Naive thymus-derived CD4-positive, alpha-beta T cell (primary cell): ENCODE results near the gene ITSN1. TPM values are rescaled to one million over a fixed set of nuclear protein-coding genes. Genes with fewer than 3 reads are reported as not detected.
A peak's percentile ranks its signal among the peaks of the same experiment; 100 is the strongest.
"Not testable (repeated sequence)": the region's sequence is repeated elsewhere in the genome, so short reads cannot be mapped to it uniquely, and the experiment has no call there.

Experiments used
- ATAC-seq: fragments of 150-1000 bp; cut with Tn5 transposase; 2 replicates; pipeline ENCODE4 v1.10.0; 2021; ENCODE audit warnings: mild to moderate bottlenecking, moderate library complexity
- CTCF ChIA-PET: fragments of 350-600 bp; sonication (Branson Sonifier 250); formaldehyde crosslinking; loops from one replicate; lab custom pipeline; 2021; ENCODE audit warnings: antibody characterized with exemption; lab: Charles Lee
- POLR2A ChIA-PET: fragments of 350-600 bp; sonication (Branson Sonifier 250); formaldehyde crosslinking; loops from one replicate; lab custom pipeline; 2021; ENCODE audit warnings: antibody characterized with exemption, inconsistent platforms; lab: Charles Lee
- DNase-seq, 9 donors: peaks; one replicate each; pipeline versions ENCODE4 v3.0.0 to v3.0.0-alpha.2; 2020 to 2022; ENCODE audit warnings: mixed read lengths in 1 of 9
- H3K27ac ChIP-seq: one replicate; pipeline ENCODE4 v1.7.0; 2013; ENCODE audit warnings: mild to moderate bottlenecking, low read depth, low read length, moderate library complexity
- H3K27me3 ChIP-seq, 2 donors: one replicate each; pipeline ENCODE4 v1.7.0; 2013; ENCODE audit warnings: low read length in 2 of 2, mild to moderate bottlenecking in 2 of 2, moderate library complexity in 2 of 2; ENCODE audit not compliant: control insufficient read depth in 2 of 2, insufficient read depth in 2 of 2
- H3K36me3 ChIP-seq, 3 experiments: 1 replicate in 2 of 3; 2 replicates in 1 of 3; pipeline ENCODE4 v1.7.0; 2013; ENCODE audit warnings: low read length in 3 of 3, mild to moderate bottlenecking in 3 of 3, moderate library complexity in 1 of 3; ENCODE audit not compliant: insufficient read depth in 3 of 3, control insufficient read depth in 2 of 3
- H3K4me1 ChIP-seq, 2 donors: one replicate each; pipeline ENCODE4 v1.7.0; 2013; ENCODE audit warnings: low read length in 2 of 2, mild to moderate bottlenecking in 2 of 2, moderate library complexity in 1 of 2; ENCODE audit not compliant: control insufficient read depth in 2 of 2, insufficient read depth in 2 of 2
- H3K4me3 ChIP-seq: 2 replicates; pipeline ENCODE4 v1.7.0; 2013; ENCODE audit warnings: mild to moderate bottlenecking, low read length
- H3K9me3 ChIP-seq, 3 experiments: 1 replicate in 2 of 3; 2 replicates in 1 of 3; pipeline ENCODE4 v1.7.0; 2013; ENCODE audit warnings: low read length in 3 of 3; ENCODE audit not compliant: control insufficient read depth in 2 of 3
- H3K27ac Mint-ChIP-seq, 9 donors: one replicate each; pipeline ENCODE4 v1.8.0; 2020 to 2022; ENCODE audit warnings: mixed read lengths in 9 of 9, mild to moderate bottlenecking in 8 of 9, moderate library complexity in 5 of 9, inconsistent platforms in 2 of 9
- H3K27me3 Mint-ChIP-seq, 5 donors: one replicate each; pipeline ENCODE4 v1.8.0; 2021 to 2022; ENCODE audit warnings: mixed read lengths in 5 of 5, mild to moderate bottlenecking in 1 of 5
- H3K36me3 Mint-ChIP-seq, 5 donors: one replicate each; pipeline ENCODE4 v1.8.0; 2020 to 2022; ENCODE audit warnings: mixed read lengths in 5 of 5, mild to moderate bottlenecking in 3 of 5, inconsistent platforms in 1 of 5
- H3K4me1 Mint-ChIP-seq, 7 donors: one replicate each; pipeline ENCODE4 v1.8.0; 2020 to 2022; ENCODE audit warnings: mixed read lengths in 7 of 7, mild to moderate bottlenecking in 3 of 7, inconsistent platforms in 1 of 7
- H3K4me3 Mint-ChIP-seq, 10 donors: one replicate each; pipeline ENCODE4 v1.8.0; 2020 to 2022; ENCODE audit warnings: mild to moderate bottlenecking in 10 of 10, mixed read lengths in 10 of 10, moderate library complexity in 6 of 10, inconsistent platforms in 2 of 10
- H3K9me3 Mint-ChIP-seq, 11 donors: one replicate each; pipeline ENCODE4 v1.8.0; 2020 to 2022; ENCODE audit warnings: mixed read lengths in 11 of 11, mild to moderate bottlenecking in 4 of 11, inconsistent platforms in 1 of 11, moderate library complexity in 1 of 11
- intact Hi-C, 2 donors: fragments of 100-400 bp; cut with micrococcal nuclease; formaldehyde crosslinking; loops; one replicate each; pipeline ENCODE4 v1.15.1; 2023
- polyA plus RNA-seq, 2 donors: library from polyadenylated mRNA; unstranded; fragments of 300-500 nt; fragmentation: Illumina TruSeq; gene quantifications; one replicate each; pipeline ENCODE4 v1.2.3, GENCODE V29; 2021
- total RNA-seq, 6 experiments: library from RNA in 5 of 6; stranded (reverse) in 5 of 6; gene quantifications; 1 replicate in 5 of 6; 2 replicates in 1 of 6; pipeline ENCODE4 v1.2.3 and lab custom pipeline; 2021 to 2026

ITSN1 gene
- total and polyA plus RNA-seq, 7 experiments from 2014 or later: 1.2 to 8.6 (median 3.2) TPM

- ChIA-PET POLR2A (no interaction called here), CTCF (no interaction called here)
- H3K27ac Mint-ChIP-seq: peak overlapping the region in 1 of 9 donors; percentile 17
- no peak overlapping the region for H3K27ac ChIP-seq
- no peaks in the 10 kb centered on the region for H3K9me3 Mint-ChIP-seq
- ATAC-seq (no peak), DNase-seq (no peak)
- no peaks in the 10 kb centered on the region for H3K9me3 ChIP-seq
- no peak overlapping the region for H3K4me3 Mint-ChIP-seq
- H3K27me3 ChIP-seq: no peaks in the 10 kb centered on the region
- no peak overlapping the region for H3K4me3 ChIP-seq
- peaks cover 0 to 31% (median 16%) of the 10 kb centered on the region in 5 donors for H3K36me3 Mint-ChIP-seq
- intact Hi-C loops: no loop called here
- H3K36me3 ChIP-seq: peaks cover 0 to 27% (median 6%) of the 10 kb centered on the region in 3 experiments
- H3K4me1 ChIP-seq: no peaks in the 10 kb centered on the region
- no peaks in the 10 kb centered on the region for H3K27me3 Mint-ChIP-seq
- peaks cover 0 to 5% (median 0%) of the 10 kb centered on the region in 7 donors for H3K4me1 Mint-ChIP-seq
These were observed 22.6 kb upstream of the ITSN1 start for GRCh38 chr21:33619726-33620125.

GRCh38 chr21:33622253-33622652, 20.0 kb upstream of the ITSN1 start:
- no peaks in the 10 kb centered on the region for H3K9me3 ChIP-seq
- H3K27me3 ChIP-seq: no peaks in the 10 kb centered on the region
- intact Hi-C loops: no loop called here
- no peaks in the 10 kb centered on the region for H3K4me1 ChIP-seq
- H3K36me3 ChIP-seq: peaks cover 0 to 27% (median 6%) of the 10 kb centered on the region in 3 experiments
- ATAC-seq (no peak), DNase-seq (no peak)
- no peak overlapping the region for H3K27ac ChIP-seq
- Mint-ChIP-seq H3K9me3 (no peaks in the 10 kb centered on the region), H3K4me3 (no peak overlapping the region), H3K27me3 (no peaks in the 10 kb centered on the region), H3K4me1 (peaks cover 0 to 5% (median 3%) of the 10 kb centered on the region in 7 donors), H3K27ac (peak overlapping the region in 1 of 9 donors; percentile 58), H3K36me3 (peaks cover 0 to 33% (median 18%) of the 10 kb centered on the region in 5 donors)
- ChIA-PET CTCF (no interaction called here), POLR2A (no interaction called here)
- no peak overlapping the region for H3K4me3 ChIP-seq

GRCh38 chr21:33626151-33626550, 16.1 kb upstream of the ITSN1 start:
- H3K9me3 ChIP-seq, H3K27me3 ChIP-seq, H3K4me3 Mint-ChIP-seq, H3K27me3 Mint-ChIP-seq, H3K9me3 Mint-ChIP-seq, H3K27ac Mint-ChIP-seq, H3K27ac ChIP-seq, ATAC-seq, intact Hi-C loops, H3K4me1 ChIP-seq, H3K4me3 ChIP-seq, DNase-seq: not testable (repeated sequence)
- CTCF ChIA-PET: interaction anchor here (0.6 kb wide), 1 partner anchor 307 kb away, joined by 3 read pairs; no protein-coding TSS in a partner anchor
- POLR2A ChIA-PET: interaction anchor here (0.6 kb wide), 1 partner anchor 88 kb away, joined by 3 read pairs; no protein-coding TSS in a partner anchor
- H3K36me3 ChIP-seq: peaks cover 0 to 32% (median 6%) of the 10 kb centered on the region in 3 experiments
- Mint-ChIP-seq H3K36me3 (peaks cover 6 to 20% (median 13%) of the 10 kb centered on the region in 5 donors), H3K4me1 (peaks cover 0 to 16% (median 5%) of the 10 kb centered on the region in 7 donors)

GRCh38 chr21:33634254-33634653, 8.0 kb upstream of the ITSN1 start:
- ATAC-seq (no peak), DNase-seq (no peak)
- Mint-ChIP-seq H3K4me3 (no peak overlapping the region), H3K9me3 (no peaks in the 10 kb centered on the region), H3K27me3 (no peaks in the 10 kb centered on the region), H3K4me1 (peaks cover 10 to 50% (median 29%) of the 10 kb centered on the region in 7 donors), H3K27ac (no peak overlapping the region), H3K36me3 (peaks cover 6 to 20% (median 14%) of the 10 kb centered on the region in 5 donors)
- Histone ChIP-seq H3K27me3 (no peaks in the 10 kb centered on the region), H3K4me3 (no peak overlapping the region), H3K4me1 (no peaks in the 10 kb centered on the region), H3K27ac (no peak overlapping the region), H3K36me3 (peaks cover 0 to 19% (median 0%) of the 10 kb centered on the region in 3 experiments), H3K9me3 (no peaks in the 10 kb centered on the region)
- intact Hi-C loops: no loop called here
- ChIA-PET CTCF (no interaction called here), POLR2A (no interaction called here)

GRCh38 chr21:33640697-33641351, 1.5 kb upstream of the ITSN1 start:
- peak overlapping the region; percentile 83 to 99 (median 93) for H3K4me3 Mint-ChIP-seq
- Histone ChIP-seq H3K4me3 (peak overlapping the region; percentile 97), H3K4me1 (peaks cover 4 to 7% of the 10 kb centered on the region in 2 donors), H3K27ac (peak overlapping the region; percentile 75), H3K36me3 (no peaks in the 10 kb centered on the region), H3K27me3 (no peaks in the 10 kb centered on the region), H3K9me3 (no peaks in the 10 kb centered on the region)
- H3K27me3 Mint-ChIP-seq: peaks cover 9 to 26% (median 15%) of the 10 kb centered on the region in 5 donors
- no peaks in the 10 kb centered on the region for H3K9me3 Mint-ChIP-seq
- intact Hi-C loops: loop anchor here (1.0 to 5.0 kb wide), 17 partner anchors 53 to 1364 kb away; partner anchors contain the start of genes DNAJC28 (in 2 of the 2), DONSON (in 2 of the 2), SYNJ1 (in 2 of the 2) and ATP5PO (in 1 of the 2)
- H3K4me1 Mint-ChIP-seq: peaks cover 19 to 51% (median 38%) of the 10 kb centered on the region in 7 donors
- no peak for ATAC-seq
- peaks cover 0 to 13% (median 5%) of the 10 kb centered on the region in 5 donors for H3K36me3 Mint-ChIP-seq
- ChIA-PET POLR2A (interaction anchor here (0.7 to 1.4 kb wide), 2 partner anchors 160 to 405 kb away, joined by 3 read pairs; partner anchors contain the start of gene TMEM50B), CTCF (interaction anchor here (1.3 kb wide), 1 partner anchor 35 kb away, joined by 3 read pairs; no protein-coding TSS in a partner anchor)
- DNase-seq: peak in 1 of 9 donors; percentile 10
- peak overlapping the region; percentile 85 to 100 (median 94) for H3K27ac Mint-ChIP-seq

- Histone ChIP-seq H3K36me3 (no peaks in the 10 kb centered on the region), H3K4me1 (peaks cover 4 to 7% of the 10 kb centered on the region in 2 donors), H3K4me3 (peak within 1 kb of the TSS; percentile 97), H3K27me3 (no peaks in the 10 kb centered on the region), H3K27ac (peak within 1 kb of the TSS; percentile 75), H3K9me3 (no peaks in the 10 kb centered on the region)
- H3K9me3 Mint-ChIP-seq: no peaks in the 10 kb centered on the region
- peaks cover 0 to 13% (median 5%) of the 10 kb centered on the region in 5 donors for H3K36me3 Mint-ChIP-seq
- peak within 1 kb of the TSS; percentile 85 to 100 (median 94) for H3K27ac Mint-ChIP-seq
- ChIA-PET CTCF (no interaction called here), POLR2A (interaction anchor here (0.7 to 1.4 kb wide), 2 partner anchors 161 to 406 kb away, joined by 3 read pairs; partner anchors contain the start of gene TMEM50B)
- H3K4me3 Mint-ChIP-seq: peak within 1 kb of the TSS; percentile 83 to 99 (median 93)
- DNase-seq (peak; percentile 96 to 100 (median 100)), ATAC-seq (peak; percentile 89)
- intact Hi-C loops: loop anchor here (1.0 to 5.0 kb wide), 22 partner anchors 53 to 1364 kb away; partner anchors contain the start of genes ATP5PO (in 2 of the 2), DNAJC28 (in 2 of the 2), DONSON (in 2 of the 2) and GART (in 2 of the 2)
- H3K27me3 Mint-ChIP-seq: peaks cover 9 to 29% (median 15%) of the 10 kb centered on the region in 5 donors
- H3K4me1 Mint-ChIP-seq: peaks cover 19 to 50% (median 37%) of the 10 kb centered on the region in 7 donors
These were observed 812 bp upstream of the ITSN1 start, which contains the start of gene CRYZL1 for GRCh38 chr21:33641352-33642026. Gene CRYZL1, minus strand, starts transcription at chr21:33641741. Its CDS starts 10,190 bp downstream, at chr21:33631551.
